Osteoblast (primary cell): Measurements from ENCODE around the gene GPR33. TPM values are rescaled to one million over a fixed set of nuclear protein-coding genes. Genes with fewer than 3 reads are reported as not detected.

Experiments used
- DNase-seq: peaks from one replicate; pipeline ENCODE4 v3.0.0; 2011; ENCODE audit warnings: low spot score, mixed read lengths; ENCODE audit not compliant: insufficient read length; ENCODE audit errors: missing footprints
- H2AFZ ChIP-seq: 2 replicates; pipeline ENCODE4 v1.6.0; 2011; ENCODE audit warnings: mild to moderate bottlenecking, low read length
- H3K27ac ChIP-seq: 2 replicates; pipeline ENCODE4 v1.5.1; 2011; ENCODE audit warnings: mild to moderate bottlenecking, low read depth, low read length, moderate library complexity
- H3K27me3 ChIP-seq: 2 replicates; pipeline ENCODE4 v1.6.0; 2012; ENCODE audit warnings: mild to moderate bottlenecking, control low read depth, inconsistent platforms, low read length, moderate library complexity; ENCODE audit not compliant: insufficient read depth
- H3K36me3 ChIP-seq: 2 replicates; pipeline ENCODE4 v1.5.1; 2011; ENCODE audit warnings: mild to moderate bottlenecking, low read length, control low read depth, moderate library complexity; ENCODE audit not compliant: insufficient read depth
- H3K4me1 ChIP-seq: 2 replicates; pipeline ENCODE4 v1.5.1; 2011; ENCODE audit warnings: mild to moderate bottlenecking, low read length, control low read depth, moderate library complexity; ENCODE audit not compliant: insufficient read depth
- H3K4me2 ChIP-seq: 2 replicates; pipeline ENCODE4 v1.6.0; 2011; ENCODE audit warnings: mild to moderate bottlenecking, low read length; ENCODE audit not compliant: insufficient read depth
- H3K4me3 ChIP-seq: fragments of 200-600 bp; sonication (generic); 3 replicates; pipeline ENCODE4 v1.5.1; 2012; ENCODE audit warnings: mild to moderate bottlenecking, low read length, inconsistent platforms; ENCODE audit not compliant: insufficient read depth
- H3K79me2 ChIP-seq: 2 replicates; pipeline ENCODE4 v1.6.0; 2012; ENCODE audit warnings: mild to moderate bottlenecking, low read length, control low read depth, inconsistent platforms; ENCODE audit not compliant: insufficient read depth
- H3K9me3 ChIP-seq: 2 replicates; pipeline ENCODE4 v1.5.1; 2011; ENCODE audit warnings: low read depth, low read length, control low read depth
- H4K20me1 ChIP-seq: 2 replicates; pipeline ENCODE4 v1.6.0; 2012; ENCODE audit warnings: mild to moderate bottlenecking, low read length, control low read depth; ENCODE audit not compliant: insufficient read depth
- CTCF ChIP-seq: IDR thresholded peaks from 2 replicates; pipeline ENCODE4 v1.5.1; 2011; ENCODE audit warnings: mild to moderate bottlenecking, low read depth, low read length, moderate library complexity; ENCODE audit errors: extremely low read depth
- total RNA-seq: library from RNA; depleted of rRNA; stranded (reverse); fragments of >200 nt; gene quantifications from 2 replicates; pipeline ENCODE4 v1.2.3, GENCODE V29; 2012

The GPR33 gene
- total RNA-seq, 1 donor: not detected

- no peaks in the 10 kb centered on the region for H3K36me3 ChIP-seq
- no peak overlapping the region for H3K4me2 ChIP-seq
- no peak for TF ChIP-seq CTCF
- H3K27ac ChIP-seq: no peak overlapping the region
- H2AFZ ChIP-seq: no peak overlapping the region
- no peaks in the 10 kb centered on the region for H3K79me2 ChIP-seq
- H3K27me3 ChIP-seq: peaks cover 3% of the 10 kb centered on the region
- no peaks in the 10 kb centered on the region for H4K20me1 ChIP-seq
- no peaks in the 10 kb centered on the region for H3K4me1 ChIP-seq
- H3K4me3 ChIP-seq: no peak overlapping the region
- no peak for DNase-seq
- no peaks in the 10 kb centered on the region for H3K9me3 ChIP-seq
These were observed 8.8 kb downstream of the GPR33 start for GRCh38 chr14:31479027-31479426.

- no peak overlapping the region for H3K4me2 ChIP-seq
- no peaks in the 10 kb centered on the region for H3K4me1 ChIP-seq
- H3K79me2 ChIP-seq: no peaks in the 10 kb centered on the region
- no peaks in the 10 kb centered on the region for H3K9me3 ChIP-seq
- no peaks in the 10 kb centered on the region for H3K36me3 ChIP-seq
- no peaks in the 10 kb centered on the region for H4K20me1 ChIP-seq
- no peak for DNase-seq
- no peak overlapping the region for H3K27ac ChIP-seq
- TF ChIP-seq CTCF: no peak
- no peak overlapping the region for H2AFZ ChIP-seq
- H3K4me3 ChIP-seq: no peak overlapping the region
- peaks cover 3% of the 10 kb centered on the region for H3K27me3 ChIP-seq
These were observed 10.6 kb downstream of the GPR33 start for GRCh38 chr14:31477248-31477647.

GRCh38 chr14:31476131-31476866 lies 11.5 kb downstream of the GPR33 start:
- DNase-seq: no peak
- H3K27ac ChIP-seq: no peak overlapping the region
- H3K4me3 ChIP-seq: no peak overlapping the region
- H3K79me2 ChIP-seq: no peaks in the 10 kb centered on the region
- no peaks in the 10 kb centered on the region for H3K4me1 ChIP-seq
- no peaks in the 10 kb centered on the region for H3K36me3 ChIP-seq
- H3K9me3 ChIP-seq: no peaks in the 10 kb centered on the region
- H2AFZ ChIP-seq: no peak overlapping the region
- H3K4me2 ChIP-seq: no peak overlapping the region
- TF ChIP-seq CTCF: no peak
- H4K20me1 ChIP-seq: no peaks in the 10 kb centered on the region
- peaks cover 3% of the 10 kb centered on the region for H3K27me3 ChIP-seq

GRCh38 chr14:31466554-31466953 lies 21.3 kb downstream of the GPR33 start:
- H3K4me2 ChIP-seq: no peak overlapping the region
- H4K20me1 ChIP-seq: no peaks in the 10 kb centered on the region
- no peak overlapping the region for H3K27ac ChIP-seq
- no peak overlapping the region for H2AFZ ChIP-seq
- TF ChIP-seq CTCF: no peak
- H3K9me3 ChIP-seq: no peaks in the 10 kb centered on the region
- no peaks in the 10 kb centered on the region for H3K4me1 ChIP-seq
- DNase-seq: no peak
- H3K27me3 ChIP-seq: no peaks in the 10 kb centered on the region
- no peaks in the 10 kb centered on the region for H3K36me3 ChIP-seq
- H3K4me3 ChIP-seq: no peak overlapping the region
- no peaks in the 10 kb centered on the region for H3K79me2 ChIP-seq
